ENCODE measurements around the gene CACNA1E.

The CACNA1E gene

GRCh38 chr1:181807251-181807650 lies 323.9 kb downstream of the CACNA1E start:
- no peak overlapping the region for H3K4me3 ChIP-seq (ENCODE audit: low read length)
- no peak for DNase-seq (ENCODE audit: low read depth)
- TF ChIP-seq, protein P1, sequence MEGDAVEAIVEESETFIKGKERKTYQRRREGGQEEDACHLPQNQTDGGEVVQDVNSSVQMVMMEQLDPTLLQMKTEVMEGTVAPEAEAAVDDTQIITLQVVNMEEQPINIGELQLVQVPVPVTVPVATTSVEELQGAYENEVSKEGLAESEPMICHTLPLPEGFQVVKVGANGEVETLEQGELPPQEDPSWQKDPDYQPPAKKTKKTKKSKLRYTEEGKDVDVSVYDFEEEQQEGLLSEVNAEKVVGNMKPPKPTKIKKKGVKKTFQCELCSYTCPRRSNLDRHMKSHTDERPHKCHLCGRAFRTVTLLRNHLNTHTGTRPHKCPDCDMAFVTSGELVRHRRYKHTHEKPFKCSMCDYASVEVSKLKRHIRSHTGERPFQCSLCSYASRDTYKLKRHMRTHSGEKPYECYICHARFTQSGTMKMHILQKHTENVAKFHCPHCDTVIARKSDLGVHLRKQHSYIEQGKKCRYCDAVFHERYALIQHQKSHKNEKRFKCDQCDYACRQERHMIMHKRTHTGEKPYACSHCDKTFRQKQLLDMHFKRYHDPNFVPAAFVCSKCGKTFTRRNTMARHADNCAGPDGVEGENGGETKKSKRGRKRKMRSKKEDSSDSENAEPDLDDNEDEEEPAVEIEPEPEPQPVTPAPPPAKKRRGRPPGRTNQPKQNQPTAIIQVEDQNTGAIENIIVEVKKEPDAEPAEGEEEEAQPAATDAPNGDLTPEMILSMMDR (IDR thresholded peaks at IDR 0.05; ENCODE audit: insufficient read depth, low read depth, low read length, missing control alignments): no peak

GRCh38 chr1:181809991-181810545 lies 326.8 kb downstream of the CACNA1E start:
- TF ChIP-seq, protein P1 (IDR thresholded peaks at IDR 0.05; ENCODE audit: insufficient read depth, low read depth, low read length, missing control alignments): no peak
- no peak for DNase-seq (ENCODE audit: low read depth)

DNA sequence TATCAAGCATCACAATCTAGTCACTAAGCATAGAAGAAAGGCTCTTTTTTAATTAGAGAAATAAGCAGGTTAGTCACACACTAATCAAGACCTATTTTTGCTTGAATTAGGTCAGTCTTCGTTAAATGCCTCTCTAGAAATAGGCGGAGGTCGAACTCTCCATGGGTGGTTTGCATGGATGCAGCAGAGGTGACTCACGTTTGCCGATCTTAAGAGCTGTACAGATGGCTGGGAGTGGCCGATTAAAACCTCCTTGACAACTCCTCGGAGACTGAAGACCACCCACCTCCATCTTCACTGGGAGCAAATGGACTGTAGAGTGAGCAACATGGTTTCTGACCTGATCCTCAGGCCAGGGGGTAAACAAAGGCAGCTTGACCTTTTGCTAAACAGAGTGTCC lies 328.9 kb downstream of the CACNA1E start:
- H3K4me3 ChIP-seq (ENCODE audit: low read length): no peak overlapping the region
- no peak for DNase-seq (ENCODE audit: low read depth)
- TF ChIP-seq, protein P1 (IDR thresholded peaks at IDR 0.05; ENCODE audit: insufficient read depth, low read depth, low read length, missing control alignments): no peak

More at GRCh38 chr1:181809991-181810545, 326.8 kb downstream of the CACNA1E start:
- no peak overlapping the region for H3K4me3 ChIP-seq (ENCODE audit: low read length)

DNA sequence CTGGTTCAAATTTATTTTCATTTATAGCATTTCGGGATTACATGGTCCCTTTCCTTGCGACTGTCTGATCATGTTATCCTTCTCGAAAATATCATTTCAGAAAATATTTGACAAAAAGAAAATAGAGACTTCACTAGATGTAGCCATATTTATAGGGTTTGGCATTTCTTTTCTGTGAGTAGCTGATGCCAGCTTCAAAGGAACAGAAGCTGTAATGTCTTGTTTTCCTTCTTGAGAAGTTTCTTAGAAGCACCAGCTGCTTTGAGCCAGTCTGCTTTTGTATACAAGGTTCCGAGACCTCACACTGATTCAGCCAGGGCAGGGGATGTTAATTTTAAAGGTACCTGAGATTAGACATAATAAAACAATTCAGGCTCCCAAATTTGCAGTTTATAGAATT lies 329.9 kb downstream of the CACNA1E start:
- H3K4me3 ChIP-seq (ENCODE audit: low read length): no peak overlapping the region
- TF ChIP-seq, protein P1 (IDR thresholded peaks at IDR 0.05; ENCODE audit: insufficient read depth, low read depth, low read length, missing control alignments): no peak
- no peak for DNase-seq (ENCODE audit: low read depth)

GRCh38 chr1:181816608-181817007 lies 333.3 kb downstream of the CACNA1E start:
- H3K4me3 ChIP-seq (ENCODE audit: low read length): no peak overlapping the region
- DNase-seq (ENCODE audit: low read depth): peak; percentile 24

DNA sequence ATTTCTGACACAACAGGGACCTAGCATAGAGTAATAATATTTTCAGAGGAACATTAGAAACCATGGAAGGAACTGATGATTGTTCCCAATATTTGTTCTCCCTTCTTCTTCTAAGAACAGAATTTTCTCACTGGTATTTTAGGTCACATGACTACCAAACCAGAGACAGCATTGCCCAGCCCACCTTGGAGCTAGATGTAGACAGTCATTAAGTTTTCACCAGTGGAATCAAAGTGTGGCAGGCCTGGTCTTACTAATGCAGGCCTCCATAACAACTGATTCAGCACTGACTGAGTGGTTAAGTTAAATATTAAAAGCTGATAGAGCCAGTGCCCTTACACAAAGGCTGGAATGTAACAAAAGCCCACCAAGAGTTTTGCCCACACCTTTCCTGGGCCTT lies 333.8 kb downstream of the CACNA1E start:
- no peak for DNase-seq (ENCODE audit: low read depth)
- TF ChIP-seq, protein P1 (IDR thresholded peaks at IDR 0.05; ENCODE audit: insufficient read depth, low read depth, low read length, missing control alignments): no peak
- H3K4me3 ChIP-seq (ENCODE audit: low read length): no peak overlapping the region

More at GRCh38 chr1:181816608-181817007, 333.3 kb downstream of the CACNA1E start:
- TF ChIP-seq, protein P1 (IDR thresholded peaks at IDR 0.05; ENCODE audit: insufficient read depth, low read depth, low read length, missing control alignments): no peak

DNA sequence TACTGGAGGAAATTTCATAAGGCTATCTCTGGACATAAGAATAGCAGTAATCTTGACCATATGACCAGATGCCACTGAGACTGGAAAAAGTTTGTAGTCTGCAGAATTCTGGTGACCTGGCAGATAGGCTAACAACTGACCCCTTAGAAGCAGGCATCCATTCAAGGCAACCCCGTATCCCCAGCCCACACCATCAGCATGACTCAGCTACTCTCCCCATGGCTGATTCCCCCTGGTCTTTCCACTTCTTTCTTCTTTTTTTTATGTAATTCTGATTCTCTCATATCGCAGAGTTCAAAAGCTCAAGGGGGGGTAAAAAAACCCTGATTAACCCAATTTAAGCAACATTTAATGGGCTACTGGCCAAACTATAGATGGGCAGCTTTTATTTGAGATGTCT lies 335.1 kb downstream of the CACNA1E start:
- H3K4me3 ChIP-seq (ENCODE audit: low read length): no peak overlapping the region
- no peak for DNase-seq (ENCODE audit: low read depth)
- TF ChIP-seq, protein P1 (IDR thresholded peaks at IDR 0.05; ENCODE audit: insufficient read depth, low read depth, low read length, missing control alignments): no peak

Data from epithelial cell of esophagus (primary cell).